Panc1 (cell line): ENCODE results near the gene ARHGAP25. TPM values are rescaled to one million over a fixed set of nuclear protein-coding genes. Genes with fewer than 3 reads are reported as not detected.

ENCODE experiments used
- ATAC-seq: fragments of 200-7000 bp; cut with Tn5 transposase; 2 replicates; pipeline ENCODE4 v1.9.1; 2020; ENCODE audit warnings: mild to moderate bottlenecking, moderate library complexity
- BruUV-seq: library from RNA; stranded (reverse); fragments of 400-500 nt; replicated peaks from 2 replicates; lab custom pipeline; 2021; lab: Mats Ljungman, UMichigan
- CTCF ChIA-PET: fragments of 300-600 bp; sonication (Branson Sonifier 250); formaldehyde crosslinking; loops from one replicate; lab custom pipeline; 2022; ENCODE audit warnings: antibody characterized with exemption; lab: Charles Lee
- POLR2A ChIA-PET: fragments of 300-600 bp; sonication (Branson Sonifier 250); formaldehyde crosslinking; loops from one replicate; lab custom pipeline; 2022; ENCODE audit warnings: antibody characterized with exemption; lab: Charles Lee
- DNase-seq: peaks from one replicate; pipeline ENCODE4 v3.0.0-alpha.2; 2010; ENCODE audit warnings: low read depth, low spot score
- H3K27ac ChIP-seq: 2 replicates; pipeline ENCODE4 v1.5.1; 2011; ENCODE audit warnings: mild to moderate bottlenecking, low read length, inconsistent platforms
- H3K27me3 ChIP-seq: fragments of 200-500 bp; sonication (Bioruptor generic); 2 replicates; pipeline ENCODE4 v1.6.0; 2014; ENCODE audit warnings: low read length, inconsistent platforms; ENCODE audit not compliant: control insufficient read depth, insufficient read depth
- H3K36me3 ChIP-seq: fragments of 200-500 bp; sonication (Bioruptor generic); 2 replicates; pipeline ENCODE4 v1.5.1; 2014; ENCODE audit warnings: inconsistent platforms, mild to moderate bottlenecking, low read length, moderate library complexity; ENCODE audit not compliant: control insufficient read depth, insufficient read depth
- H3K4me1 ChIP-seq: 2 replicates; pipeline ENCODE4 v1.5.1; 2011; ENCODE audit warnings: inconsistent platforms, mild to moderate bottlenecking, low read length, moderate library complexity; ENCODE audit not compliant: control insufficient read depth, insufficient read depth
- H3K4me3 ChIP-seq, 2 experiments: 2 replicates each; pipeline ENCODE4 v1.5.1; 2011 to 2012; ENCODE audit warnings: low read depth in 2 of 2, low read length in 2 of 2, mild to moderate bottlenecking in 2 of 2, inconsistent platforms in 1 of 2, moderate library complexity in 1 of 2
- H3K9me3 ChIP-seq: fragments of 200-500 bp; sonication (Bioruptor generic); 2 replicates; pipeline ENCODE4 v1.5.1; 2014; ENCODE audit warnings: low read depth, mild to moderate bottlenecking, inconsistent platforms, low read length, moderate library complexity; ENCODE audit not compliant: control insufficient read depth, insufficient read depth
- CTCF ChIP-seq: fragments of 450-650 bp; IDR thresholded peaks from 2 replicates; pipeline ENCODE4 v1.5.1; 2017; ENCODE audit warnings: mild to moderate bottlenecking
- POLR2AphosphoS5 ChIP-seq: IDR thresholded peaks from 2 replicates; pipeline ENCODE4 v1.6.1; 2012; ENCODE audit warnings: mild to moderate bottlenecking, low read depth, low read length, moderate library complexity
- REST ChIP-seq, 2 experiments: IDR thresholded peaks; 2 replicates each; pipeline ENCODE4 v1.6.1; 2011 to 2012; ENCODE audit warnings: low read depth in 2 of 2, control low read depth in 1 of 2, low read length in 1 of 2, mild to moderate bottlenecking in 1 of 2, moderate library complexity in 1 of 2; ENCODE audit not compliant: insufficient read depth in 1 of 2
- SIN3A ChIP-seq: IDR thresholded peaks from 2 replicates; pipeline ENCODE4 v1.6.1; 2012; ENCODE audit warnings: low read depth, mild to moderate bottlenecking, low read length, moderate library complexity, borderline replicate concordance; ENCODE audit not compliant: insufficient read depth
- TCF7L2 ChIP-seq: IDR thresholded peaks from 2 replicates; pipeline ENCODE4 v1.6.1; 2011; ENCODE audit warnings: mild to moderate bottlenecking, low read depth, low read length, inconsistent platforms
- in situ Hi-C: cut with HindIII; loops from 2 replicates; pipeline ENCODE4 v1.10.0; 2016; ENCODE audit warnings: low sequenced_read_pairs, low pct_unique_long_range_greater_than_20kb
- intact Hi-C: fragments of 100-400 bp; cut with micrococcal nuclease; formaldehyde crosslinking; loops from one replicate; pipeline ENCODE4 v1.10.0; 2022; ENCODE audit not compliant: unreplicated experiment
- total RNA-seq: library from RNA; stranded (reverse); gene quantifications from one replicate; pipeline ENCODE4 v1.2.1, GENCODE V29; 2021; ENCODE audit not compliant: unreplicated experiment

ARHGAP25 gene
- total RNA-seq, 1 experiment from 2014 or later: 0.49 TPM

DNA sequence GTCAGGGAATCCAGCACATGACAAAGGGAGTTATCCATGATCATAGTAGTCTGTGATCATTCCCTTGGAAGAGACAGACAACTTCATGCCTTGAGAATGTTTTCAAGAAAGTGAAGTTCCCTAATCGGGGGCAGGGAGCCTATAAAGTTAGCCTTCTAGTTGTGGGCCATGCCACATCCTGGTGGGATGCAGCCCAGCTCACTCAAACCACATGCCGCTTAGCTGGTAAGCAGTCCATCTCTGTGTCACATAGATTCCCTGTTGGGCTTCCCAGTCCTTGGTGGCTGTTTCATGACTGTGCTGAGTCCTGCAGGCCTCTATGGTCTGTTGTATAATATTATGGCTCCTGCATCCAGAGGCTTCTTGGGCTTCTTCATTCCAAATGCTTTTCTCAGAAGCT is 11.4 kb upstream of the ARHGAP25 start:
- Histone ChIP-seq H3K27me3 (no peaks in the 10 kb centered on the region), H3K4me1 (peaks cover 6% of the 10 kb centered on the region), H3K36me3 (no peaks in the 10 kb centered on the region), H3K9me3 (no peaks in the 10 kb centered on the region), H3K27ac (no peak overlapping the region), H3K4me3 (no peak overlapping the region)
- in situ Hi-C loops (no loop called here), intact Hi-C loops (no loop called here)
- CTCF ChIA-PET: interaction anchor here (0.6 kb wide), 1 partner anchor 212 kb away, joined by 4 read pairs; no protein-coding TSS in a partner anchor
- DNase-seq: no peak
- no TSS peak for BruUV-seq
- POLR2A ChIA-PET: no interaction called here
- ATAC-seq: no peak
- TF ChIP-seq SIN3A (no peak), TCF7L2 (no peak), CTCF (no peak), REST (IDR thresholded peaks at IDR 0.05; ENCODE audit: insufficient read depth in 1 of 2, low read depth in 2 of 2, low read length in 1 of 2) (no peak), POLR2AphosphoS5 (no peak)

GRCh38 chr2:68726100-68726499 is 8.5 kb upstream of the ARHGAP25 start:
- TF ChIP-seq CTCF: no peak
- TF ChIP-seq POLR2AphosphoS5: no peak
- TF ChIP-seq SIN3A: no peak
- TF ChIP-seq REST (IDR thresholded peaks at IDR 0.05; ENCODE audit: insufficient read depth in 1 of 2, low read depth in 2 of 2, low read length in 1 of 2): no peak
- no peak for TF ChIP-seq TCF7L2
- H3K36me3 ChIP-seq: no peaks in the 10 kb centered on the region
- ChIA-PET CTCF (interaction anchor here (0.6 kb wide), 1 partner anchor 119 kb away, joined by 3 read pairs; no protein-coding TSS in a partner anchor), POLR2A (no interaction called here)
- ATAC-seq (no peak), DNase-seq (no peak)
- no TSS peak for BruUV-seq
- in situ Hi-C loops (no loop called here), intact Hi-C loops (no loop called here)
- H3K27me3 ChIP-seq: no peaks in the 10 kb centered on the region
- H3K9me3 ChIP-seq: no peaks in the 10 kb centered on the region
- H3K4me3 ChIP-seq: no peak overlapping the region
- H3K4me1 ChIP-seq: peaks cover 6% of the 10 kb centered on the region
- no peak overlapping the region for H3K27ac ChIP-seq
